ENCODE data around the gene PCNX4.
A peak's percentile ranks its signal among the peaks of the same experiment; 100 is the strongest.

Gene PCNX4

DNA sequence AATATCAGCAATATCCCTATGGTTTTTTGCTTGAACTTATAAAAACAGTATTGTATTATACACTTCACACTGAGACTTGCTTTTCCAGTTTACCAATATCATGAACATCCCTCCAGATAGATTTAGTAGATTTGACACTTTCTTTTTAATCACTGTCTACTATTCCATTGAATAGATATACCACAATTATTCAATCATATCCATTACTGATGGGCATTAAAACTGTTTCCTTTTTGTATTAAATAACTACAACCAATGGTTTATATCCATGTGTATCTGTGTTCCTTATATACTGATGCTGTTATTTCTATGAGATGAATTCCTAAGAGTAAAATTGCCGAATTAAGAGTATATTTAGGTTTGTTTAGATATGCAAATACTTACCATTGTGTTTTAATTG lies 86.4 kb downstream of the PCNX4 start:
- DNase-seq, result no peak

DNA sequence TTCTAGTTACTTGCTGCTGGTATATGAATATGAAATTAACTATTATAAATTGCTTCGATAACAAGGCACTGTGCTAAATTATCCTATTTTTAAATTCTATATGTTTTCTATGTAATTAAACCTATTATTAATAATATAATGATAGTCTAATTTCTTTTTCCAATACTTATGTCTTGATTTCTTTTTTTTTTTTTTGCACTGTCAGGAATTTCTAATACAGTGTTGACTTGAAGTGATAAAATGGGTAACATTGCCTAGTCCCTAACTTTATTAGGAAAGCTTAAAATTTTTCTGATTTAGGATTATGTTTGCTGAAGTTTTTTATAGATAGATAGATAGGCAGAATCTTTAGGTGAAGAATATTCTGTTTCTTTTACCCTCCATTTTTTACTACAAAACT lies 87.1 kb downstream of the PCNX4 start:
- no peak for DNase-seq

DNA sequence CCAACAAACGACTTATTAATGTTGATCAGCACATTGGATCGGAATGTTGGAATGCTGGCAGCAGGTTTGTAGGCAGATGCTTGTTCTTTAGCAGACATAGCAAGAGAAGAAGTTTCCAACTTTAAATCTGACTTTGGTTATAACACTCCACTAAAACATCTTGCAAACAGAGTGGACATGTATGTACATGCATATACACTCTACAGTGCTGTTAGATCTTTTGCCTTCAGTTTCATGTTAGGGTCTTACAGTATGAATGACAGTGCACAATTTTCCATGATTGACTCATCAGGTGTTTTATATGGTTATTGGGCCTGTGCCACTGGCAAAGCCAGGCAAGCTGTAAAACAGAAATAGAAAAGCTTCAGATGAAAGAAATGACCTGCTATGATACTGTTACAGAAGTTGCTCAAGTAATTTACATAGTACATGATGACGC lies 87.7 kb downstream of the PCNX4 start:
- no peak for DNase-seq

DNA sequence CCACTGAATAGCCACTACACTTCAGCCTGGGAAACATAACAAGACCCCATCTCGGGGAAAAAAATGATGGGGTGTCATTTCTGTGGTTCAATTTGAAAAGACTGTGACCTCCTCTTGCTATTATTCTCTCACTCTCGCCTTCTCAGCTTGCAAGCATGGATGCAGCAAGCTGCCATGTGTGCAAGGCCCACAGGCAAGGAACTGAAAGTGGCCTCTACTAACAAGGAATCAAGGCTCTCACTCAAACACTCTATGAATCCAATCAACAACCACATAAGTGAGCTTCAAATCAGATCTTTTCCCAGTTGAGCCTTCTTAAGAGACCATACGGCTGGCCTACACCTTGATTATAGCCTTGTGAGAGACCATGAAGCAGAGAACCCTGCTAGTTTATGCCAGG lies 91.4 kb downstream of the PCNX4 start:
- no peak for DNase-seq

DNA sequence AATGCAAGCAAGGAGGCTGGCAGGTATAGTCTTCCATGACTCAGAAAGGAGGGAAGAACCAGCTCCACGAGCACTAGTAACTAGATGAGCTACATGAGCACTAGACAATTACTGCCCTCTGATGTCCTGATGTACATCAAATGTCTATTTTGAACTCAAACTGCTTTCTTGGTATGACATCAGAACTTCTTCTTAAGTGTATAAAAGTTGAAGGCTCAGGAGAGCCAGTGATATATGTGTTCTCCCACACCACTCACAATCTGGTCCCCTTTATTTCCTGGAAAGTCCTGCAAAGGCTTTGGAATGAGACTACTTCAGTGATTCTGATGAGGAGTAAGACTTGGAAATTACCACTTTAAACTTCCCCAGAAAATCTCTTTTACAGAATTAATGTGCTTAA lies 92.0 kb downstream of the PCNX4 start:
- DNase-seq, result no peak

DNA sequence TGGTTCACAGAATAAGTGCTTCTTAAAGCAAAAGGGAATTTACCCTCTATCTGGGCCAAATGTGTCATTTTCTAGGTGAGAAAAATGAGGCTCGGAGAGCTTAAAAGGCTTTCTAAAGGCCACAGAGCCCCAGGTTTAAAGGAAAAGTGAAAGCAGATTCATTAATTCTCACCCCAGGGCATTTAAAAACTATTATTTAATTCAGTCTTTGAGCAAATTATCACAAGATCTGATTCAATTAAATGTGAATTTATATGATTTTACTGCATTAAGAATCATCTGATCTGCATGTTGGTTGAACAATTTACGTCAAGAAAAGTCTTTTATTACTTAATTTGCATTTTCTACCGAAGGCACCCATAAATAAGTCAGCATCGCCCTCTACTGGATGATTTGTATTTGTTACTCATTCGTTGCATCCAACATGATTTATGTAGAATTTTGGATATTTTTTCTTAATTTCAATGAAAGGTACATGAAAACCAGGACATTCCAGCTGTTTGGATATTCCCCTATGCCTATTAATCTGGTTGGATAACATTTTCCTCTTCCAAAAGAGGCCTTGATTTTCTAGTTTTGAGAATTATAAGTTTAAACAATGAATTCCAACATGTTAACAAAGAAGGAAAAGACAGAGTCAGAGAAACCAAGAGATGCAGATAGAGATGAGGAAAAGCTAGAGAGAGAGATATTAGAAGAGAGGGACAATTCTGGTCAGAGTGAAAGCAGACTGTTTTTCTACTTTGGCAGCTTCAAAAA lies 92.6 kb downstream of the PCNX4 start:
- DNase-seq, result peak; percentile 74

DNA sequence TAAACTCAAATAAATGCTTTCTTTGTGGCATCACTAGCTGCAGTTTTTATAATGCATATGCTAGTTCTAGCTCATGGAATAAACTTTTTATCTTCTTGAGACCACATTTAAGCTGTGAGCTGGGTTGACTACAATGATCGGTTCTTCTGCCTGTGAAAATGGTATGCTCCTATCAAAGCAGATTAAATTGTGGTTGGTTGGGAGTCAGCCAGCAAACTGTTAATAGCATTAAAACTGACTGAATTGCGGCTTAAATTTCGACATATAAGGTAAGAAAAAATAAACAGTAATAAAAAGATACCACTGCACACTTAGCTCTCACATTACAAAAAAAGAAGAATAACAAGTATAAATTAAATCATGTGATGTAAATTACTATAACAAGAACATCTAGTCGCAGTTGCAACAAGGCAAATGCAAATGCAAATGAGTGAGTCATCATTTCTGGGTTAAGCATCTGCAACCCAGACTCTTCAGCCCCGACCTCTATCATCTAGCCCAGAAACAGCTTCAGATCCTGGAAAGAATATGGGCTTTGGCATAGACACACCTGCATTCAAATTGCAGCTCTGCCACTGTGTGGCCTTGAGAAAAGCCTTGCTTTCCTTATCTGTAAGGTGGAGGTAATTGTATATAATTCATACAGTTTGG lies 93.3 kb downstream of the PCNX4 start:
- DNase-seq, result no peak

DNA sequence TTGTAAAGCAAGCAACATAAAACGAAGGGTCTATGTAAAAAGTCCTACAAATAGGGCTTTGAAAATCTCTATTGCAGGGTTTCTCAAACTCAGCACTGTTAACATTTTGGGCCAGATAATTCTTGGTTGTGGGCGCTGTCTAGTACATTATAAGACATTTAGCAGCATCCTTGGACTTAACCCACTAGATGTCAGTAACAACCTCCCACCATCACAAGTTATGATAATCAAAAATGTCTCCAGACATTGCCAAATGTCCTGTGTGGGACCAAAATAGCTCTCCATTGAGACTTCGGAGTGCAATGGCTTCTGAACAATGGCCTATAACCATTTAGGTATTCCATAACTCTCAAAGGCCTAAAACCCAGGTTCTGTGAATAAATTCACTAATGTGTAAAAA lies 96.4 kb downstream of the PCNX4 start:
- no peak for DNase-seq

DNA sequence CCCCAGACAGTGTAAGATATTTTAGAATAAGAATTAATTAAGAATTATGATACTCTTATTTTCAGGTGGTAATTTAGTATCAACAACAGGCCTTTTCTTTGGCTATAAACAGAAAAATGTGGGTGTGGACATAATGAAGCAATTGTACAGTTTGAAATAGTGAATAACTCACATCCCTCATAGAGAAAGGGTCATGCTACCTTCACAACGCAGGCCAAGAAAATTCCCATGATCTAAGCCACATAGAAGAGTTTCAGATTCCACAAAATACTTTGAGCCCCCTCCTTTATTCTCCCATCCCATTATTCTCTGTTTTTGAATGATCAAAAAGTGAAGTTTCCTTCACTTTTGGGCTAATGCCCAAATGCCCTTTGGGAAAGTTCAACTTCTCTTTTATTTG lies 97.0 kb downstream of the PCNX4 start:
- no peak for DNase-seq

DNA sequence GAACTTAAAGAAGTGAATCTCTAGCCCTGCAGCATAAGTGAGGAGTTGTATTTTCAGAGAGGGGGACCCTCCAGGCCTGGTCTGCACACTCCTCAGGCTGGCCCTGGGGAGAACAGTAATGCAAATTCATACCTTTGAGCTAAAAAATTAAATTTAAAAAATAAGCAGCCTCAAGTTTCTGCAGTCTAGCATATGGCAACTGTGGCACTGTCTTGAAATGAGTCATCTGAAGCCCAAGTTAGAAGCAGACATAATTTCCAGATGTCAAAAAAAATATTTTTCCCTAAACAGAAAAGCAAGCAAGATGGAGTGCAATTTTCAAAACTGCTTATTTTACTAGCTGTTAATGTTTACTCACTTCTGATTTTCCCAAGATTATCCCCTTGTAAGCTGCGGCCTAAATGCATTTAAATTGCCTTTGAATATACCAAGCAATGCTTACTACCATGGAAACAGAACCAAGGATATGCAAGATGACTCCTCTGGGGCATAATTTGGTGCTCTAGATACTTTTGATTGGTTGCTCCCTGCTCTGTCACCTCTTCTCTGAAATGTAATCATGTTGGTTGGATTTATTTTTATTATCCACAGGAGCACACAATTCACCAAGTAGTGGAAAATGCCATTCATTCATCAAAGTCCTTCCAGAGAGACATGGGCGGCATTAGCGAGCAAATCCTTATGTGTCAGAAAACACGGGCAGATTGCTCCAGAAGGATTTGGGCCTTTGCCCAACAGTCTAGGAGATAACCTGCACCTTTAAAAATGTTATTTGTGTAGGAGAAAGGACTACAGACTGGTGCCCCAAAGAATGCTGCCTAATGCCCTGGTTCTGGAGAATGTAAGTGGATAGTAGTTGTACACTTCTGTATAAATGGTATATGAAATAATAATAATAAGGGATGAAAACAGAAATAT lies 98.5 kb downstream of the PCNX4 start:
- DNase-seq, result no peak

DNA sequence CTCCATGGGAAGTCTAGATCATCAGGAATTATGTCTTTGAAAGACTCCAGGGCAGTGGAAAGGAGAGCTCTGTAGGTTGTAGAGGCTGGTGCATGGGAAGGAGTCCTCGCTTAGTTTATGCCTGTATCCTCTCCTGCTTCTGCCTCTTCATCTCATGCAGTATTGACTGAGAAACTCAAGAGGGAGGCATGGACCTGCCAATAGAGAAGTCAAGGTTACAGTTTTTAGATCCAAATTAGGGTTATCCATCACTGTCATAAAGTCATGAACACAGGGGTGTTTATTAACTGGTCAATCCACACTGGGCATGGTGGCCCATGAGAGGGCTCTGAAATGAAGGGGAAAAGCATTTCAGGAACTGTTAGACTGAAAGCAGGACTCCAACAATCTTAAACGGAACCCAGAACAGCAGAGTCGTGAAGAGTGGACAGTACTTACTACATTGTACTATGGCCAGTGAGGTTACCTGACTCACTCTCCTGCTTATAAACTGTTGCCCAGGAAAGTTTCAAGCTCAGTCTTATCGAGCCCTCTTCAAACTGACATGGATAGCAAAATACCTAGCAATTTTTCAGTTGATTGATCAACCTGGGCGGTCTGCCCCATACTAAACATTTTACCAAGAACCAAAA lies 103.6 kb downstream of the PCNX4 start:
- no peak for DNase-seq

DNA sequence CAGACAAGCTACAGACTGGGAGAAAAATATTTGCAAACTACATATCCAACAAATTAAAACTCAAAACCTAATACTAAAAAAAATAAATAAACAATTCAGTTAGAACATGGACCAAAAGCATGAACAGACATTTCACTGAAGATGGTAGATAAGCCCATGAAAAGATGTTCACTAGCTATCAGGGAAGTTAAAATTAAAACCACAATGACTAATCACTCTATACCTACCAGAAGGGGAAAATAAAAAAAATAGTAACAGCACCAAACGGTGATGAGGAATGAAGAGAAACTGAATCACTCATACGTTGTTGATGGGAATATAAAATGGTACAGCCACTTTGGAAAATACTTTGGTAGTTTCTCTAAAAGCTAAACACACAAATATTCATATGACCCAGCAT lies 104.6 kb downstream of the PCNX4 start:
- no peak for DNase-seq

DNA sequence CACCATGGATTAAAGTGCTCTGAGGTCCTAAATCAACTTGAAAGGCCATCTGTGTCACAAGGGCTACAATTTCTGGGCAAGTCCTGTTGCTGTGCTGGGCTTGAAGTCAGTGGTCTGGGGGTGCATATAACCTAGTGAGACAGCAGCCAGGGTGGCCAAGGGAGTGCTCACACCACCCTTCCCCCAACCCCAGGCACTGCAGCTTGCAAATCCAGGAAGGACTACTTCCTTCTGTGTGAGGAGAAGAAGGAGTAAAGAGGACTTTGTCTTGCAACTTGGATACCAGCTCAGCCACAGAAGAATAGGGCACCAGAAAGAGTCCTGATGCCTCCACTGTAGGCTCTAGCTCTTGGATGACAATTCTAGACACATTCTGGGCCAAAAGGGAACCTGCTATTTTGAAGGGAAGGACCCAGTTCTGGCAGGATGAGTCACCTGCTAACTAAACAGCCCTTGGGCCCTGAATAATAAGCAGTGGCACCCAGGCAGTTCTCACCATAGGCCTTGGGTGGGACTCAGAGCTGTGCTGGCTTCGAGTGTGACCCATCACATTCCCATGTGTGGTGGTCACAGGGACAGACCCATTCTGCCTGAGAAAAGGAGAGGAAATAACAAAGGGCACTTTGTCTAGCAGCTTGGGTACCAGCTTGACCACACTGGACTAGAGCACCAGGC lies 106.0 kb downstream of the PCNX4 start:
- no peak for DNase-seq

DNA sequence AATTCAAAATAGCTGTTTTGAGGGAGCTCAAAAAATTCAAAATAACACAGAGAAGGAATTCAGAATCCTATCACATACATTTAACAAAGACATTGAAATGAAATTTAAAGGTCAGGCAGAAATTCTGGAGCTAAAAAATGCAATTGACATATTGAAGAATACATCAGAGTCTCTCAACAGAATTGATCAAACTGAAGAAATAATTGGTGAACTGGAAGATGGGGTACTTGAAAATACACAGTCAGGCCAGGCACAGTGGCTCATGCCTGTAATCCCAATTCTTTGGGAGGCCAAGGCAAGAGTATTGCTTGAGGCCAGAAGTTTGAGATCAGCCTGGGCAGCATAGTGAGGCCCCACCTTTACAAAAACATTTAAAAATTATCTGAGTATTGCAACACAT lies 107.6 kb downstream of the PCNX4 start:
- no peak for DNase-seq

DNA sequence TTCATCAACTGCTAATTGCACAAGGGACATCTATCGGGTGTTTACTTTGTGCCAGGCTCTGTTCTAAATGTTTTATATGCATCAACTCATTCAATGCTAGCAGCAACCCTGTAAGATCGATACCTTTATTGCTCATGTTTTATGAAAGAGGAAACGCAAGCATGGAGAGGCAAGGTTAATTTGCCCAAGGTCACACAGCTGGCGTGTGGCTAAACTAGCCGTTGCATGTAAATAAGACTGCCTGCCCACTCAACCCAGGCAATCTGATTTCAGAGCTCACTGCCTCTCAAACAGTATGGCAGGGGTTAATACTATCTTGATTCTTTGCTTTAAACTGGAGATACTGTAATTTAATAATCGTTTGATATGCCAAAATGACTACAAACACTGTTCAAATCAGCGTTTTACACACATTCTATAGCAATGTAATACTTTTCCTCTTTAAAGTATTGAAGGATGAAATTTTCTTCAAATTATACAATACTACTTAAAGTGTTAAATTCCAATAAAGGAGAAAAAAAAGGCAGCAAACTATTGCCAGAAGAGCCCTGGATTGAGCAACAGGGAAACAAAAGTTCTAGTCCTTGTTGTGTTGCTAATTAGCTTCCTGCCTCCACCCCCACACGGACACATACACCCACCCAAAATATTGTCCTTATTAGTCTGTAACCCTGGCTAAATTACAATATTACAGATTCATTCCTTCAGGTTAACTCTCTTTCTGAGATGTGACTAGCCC lies 112.5 kb downstream of the PCNX4 start:
- DNase-seq, result no peak

DNA sequence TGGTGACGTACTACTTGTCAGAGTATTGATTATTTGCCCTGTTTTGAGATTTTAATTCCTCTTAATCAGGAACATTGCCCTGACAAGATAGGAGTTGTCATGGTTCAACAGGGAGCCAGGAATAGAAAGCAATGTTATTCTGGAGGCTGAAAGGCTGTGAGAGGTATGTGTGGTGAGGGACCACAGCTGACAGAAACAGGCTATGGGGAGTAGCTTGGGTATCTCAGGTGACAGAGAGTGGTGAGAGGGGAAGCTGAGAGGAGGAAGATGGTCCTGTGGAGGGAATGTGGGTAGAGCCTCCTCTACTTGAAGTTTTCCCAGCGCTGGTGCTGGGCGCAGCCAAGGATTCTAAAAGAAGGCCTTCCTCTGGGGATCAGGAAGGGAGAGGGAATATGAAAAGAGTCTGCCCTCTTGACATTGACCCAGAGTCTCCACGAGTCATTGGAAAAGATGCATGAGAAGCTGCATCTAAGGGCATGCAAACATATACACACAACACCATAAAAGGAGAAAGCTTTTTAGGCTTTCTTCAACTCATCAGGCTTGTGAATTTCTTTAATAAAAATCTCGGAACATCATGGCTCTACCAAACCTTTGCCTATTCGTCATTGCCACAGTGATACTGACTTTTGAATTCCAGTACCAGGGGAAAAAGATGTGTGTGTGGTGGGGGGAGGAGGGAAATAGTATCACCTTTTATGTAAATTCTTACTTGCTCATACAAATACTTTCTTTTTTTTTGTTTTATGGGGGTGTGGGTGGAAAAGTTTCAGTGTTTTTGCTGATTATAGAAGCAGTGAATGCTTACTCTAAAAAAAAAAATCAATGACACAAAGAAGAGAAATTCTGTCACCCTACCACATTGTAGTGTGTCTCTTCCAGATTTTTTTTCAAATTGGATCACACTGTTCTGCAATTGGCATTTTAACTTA lies 113.4 kb downstream of the PCNX4 start:
- DNase-seq, result no peak

DNA sequence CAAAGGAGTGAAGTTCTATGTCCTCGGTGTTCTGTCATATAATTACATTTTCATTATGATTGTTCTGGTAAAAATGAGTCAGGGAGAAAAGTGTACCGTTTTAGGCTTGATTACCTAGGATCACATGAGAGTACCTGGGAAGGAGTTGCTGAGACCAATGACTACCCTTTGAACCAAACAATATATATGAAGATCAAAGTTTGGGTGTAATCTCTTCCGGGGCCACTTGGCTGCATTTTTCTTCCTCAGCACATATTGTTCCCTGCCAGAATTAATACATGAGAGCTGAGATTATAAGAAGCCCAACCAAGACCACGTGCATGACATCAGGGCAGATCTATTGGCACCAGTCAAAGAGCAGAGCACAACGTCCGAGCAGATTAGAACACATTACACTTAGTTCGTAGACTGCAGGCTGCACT lies 114.5 kb downstream of the PCNX4 start:
- no peak for DNase-seq

DNA sequence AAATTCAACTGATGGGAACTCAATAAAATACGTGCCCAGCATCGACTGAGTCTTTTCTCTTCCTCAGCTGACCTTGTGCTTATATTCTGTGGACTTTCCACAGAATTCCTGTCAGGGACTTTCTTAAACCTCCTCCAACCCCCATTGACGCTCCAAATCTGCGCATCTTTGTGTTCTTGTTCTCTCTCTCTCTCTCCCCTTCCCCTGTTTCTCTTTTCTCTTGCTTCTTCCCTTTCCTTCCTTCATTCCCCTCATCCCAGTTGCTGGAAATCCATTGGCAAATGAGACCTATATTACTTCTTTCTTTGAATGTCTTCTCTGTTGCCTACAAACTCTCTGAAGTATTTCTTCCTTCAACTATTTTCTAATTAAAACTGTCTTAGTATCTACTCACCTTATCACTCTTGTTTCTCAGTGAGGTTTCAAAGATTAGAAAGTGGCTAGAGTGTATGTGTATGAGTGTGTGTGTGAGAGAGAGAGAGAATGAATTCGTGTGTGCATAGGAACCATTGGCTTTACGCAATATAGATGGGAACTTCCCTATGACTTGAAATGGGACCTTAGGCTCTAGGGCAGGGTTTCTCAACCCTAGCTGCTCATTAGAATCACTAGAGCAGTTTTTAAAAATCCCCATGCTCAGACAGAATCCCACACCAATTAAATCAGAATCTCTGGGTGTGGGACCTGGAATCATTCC lies 115.3 kb downstream of the PCNX4 start:
- no peak for DNase-seq

DNA sequence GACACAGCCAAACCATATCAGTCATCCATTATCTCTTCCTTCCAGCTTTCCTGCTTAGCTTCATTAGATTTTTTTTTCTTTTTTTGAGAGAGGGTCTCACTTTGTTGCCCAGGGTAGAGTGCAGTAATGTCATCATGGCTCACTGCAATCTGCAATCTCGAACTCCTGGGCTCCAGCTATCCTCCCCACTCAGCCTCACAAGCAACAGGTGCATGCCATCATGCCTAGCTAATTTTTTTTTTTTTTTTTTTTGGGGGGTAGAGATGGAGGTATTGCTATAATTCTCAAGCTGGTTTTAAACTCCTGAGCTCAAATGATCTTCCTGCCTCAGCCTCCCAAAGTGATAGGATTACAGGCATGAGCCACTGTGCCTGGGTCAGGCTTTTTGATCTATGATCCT lies 119.0 kb downstream of the PCNX4 start:
- no peak for DNase-seq

DNA sequence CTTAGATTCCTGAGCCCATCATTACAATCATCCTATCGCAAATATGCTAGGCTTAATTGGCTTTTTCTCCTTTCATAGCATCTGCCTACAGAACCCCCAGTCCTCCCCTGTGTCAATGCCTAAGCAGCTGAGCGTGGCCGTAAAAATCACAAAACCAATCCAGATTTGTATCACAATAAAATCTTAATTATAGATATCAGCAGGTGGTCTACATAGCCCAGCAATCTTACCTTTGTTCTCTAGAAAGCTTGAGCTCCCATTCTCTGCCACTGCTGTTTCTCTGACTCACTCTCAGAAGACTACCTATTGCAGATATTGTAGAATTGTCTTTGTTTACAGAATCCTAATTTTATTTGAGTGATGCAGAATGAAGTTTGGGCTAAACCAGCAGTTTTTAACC lies 119.4 kb downstream of the PCNX4 start:
- no peak for DNase-seq
